ENCODE results near the gene FBXL16. TPM values are rescaled to one million over a fixed set of nuclear protein-coding genes. Genes with fewer than 3 reads are reported as not detected.

Gene FBXL16
- total and polyA plus RNA-seq, 2 of the 13 experiments (the other 11 are each of a cell fraction or from before 2014, with no cell fraction given) = 0.22 to 2.0 TPM

- Histone ChIP-seq H3K4me2 (ENCODE audit: low read depth, low read length) (peak overlapping the region; percentile 76), H3K9me3 (ENCODE audit: low read length) (no peaks in the 10 kb centered on the region), H3K9ac (ENCODE audit: insufficient read depth, low read depth, low read length) (peak overlapping the region; percentile 86), H3K79me2 (ENCODE audit: insufficient read depth, low read length) (no peaks in the 10 kb centered on the region), H3K4me3 (replicated peaks in 1 of 3; ENCODE audit: insufficient read depth in 1 of 3, low read depth in 2 of 3, low read length in 3 of 3) (peak overlapping the region; percentile 94 to 97 (median 95)), H3K27me3 (ENCODE audit: control insufficient read depth in 1 of 2, insufficient read depth in 2 of 2, low read length in 2 of 2) (no peaks in the 10 kb centered on the region), H2AFZ (ENCODE audit: low read length) (no peak overlapping the region), H4K20me1 (ENCODE audit: insufficient read depth, low read length) (no peaks in the 10 kb centered on the region), H3K36me3 (replicated peaks in 1 of 2; ENCODE audit: control insufficient read depth in 1 of 2, insufficient read depth in 2 of 2, low read length in 2 of 2) (peaks cover 0 to 17% of the 10 kb centered on the region in 2 experiments; a peak in 2 of 5 replicates), H3K27ac (ENCODE audit: extremely low read length, insufficient read depth, low read length) (peak overlapping the region; percentile 59), H3K4me1 (ENCODE audit: insufficient read depth, low read length) (peaks cover 18% of the 10 kb centered on the region)
- POLR2A ChIA-PET = interaction anchor here (0.9 to 3.3 kb wide), 7 partner anchors 10 to 48 kb away, joined by 3 to 22 read pairs (median 7); partner anchors contain the start of genes ANTKMT, CHTF18, METRN and MSLN
- CTCF ChIA-PET (ENCODE audit: low intra/inter-chr PET ratio, low total read pairs) = no interaction called here
- intact Hi-C loops (cut with micrococcal nuclease; ENCODE audit: unreplicated experiment) (no loop called here), in situ Hi-C loops (cut with HindIII; ENCODE audit: extremely low pct_ligation_motif_present, low pct_unique_long_range_greater_than_20kb) (loop anchor here (5.0 kb wide), 1 partner anchor 47 kb away; the partner anchor contains the start of genes CHTF18 and RPUSD1)
- BruUV-seq (replicated peaks) = no TSS peak
- peak; percentile 91 for FAIRE-seq
- DNase-seq (ENCODE audit: low spot score) = peak; percentile 61
- 71% methylated on average over 12 of the region's 38 CpGs for WGBS (ENCODE audit: low lambda C conversion rate)
- ATAC-seq = peak; percentile 71
- TF ChIP-seq ZSCAN30 (CRISPR knock-in tag; IDR thresholded peaks at IDR 0.05) (no peak), CEBPG (CRISPR knock-in tag; IDR thresholded peaks at IDR 0.05) (no peak), FOXK1 (CRISPR knock-in tag; IDR thresholded peaks at IDR 0.05; ENCODE audit: borderline replicate concordance, low read depth) (no peak), ZSCAN29 (CRISPR knock-in tag; conservative IDR thresholded peaks at IDR 0.05) (no peak), ZNF225 (CRISPR knock-in tag; IDR thresholded peaks at IDR 0.05) (no peak), ZHX1 (CRISPR knock-in tag; IDR thresholded peaks at IDR 0.05; ENCODE audit: low read depth) (peak; percentile 45; the same call in 1 of the 2 replicates), U2AF1 (optimal IDR thresholded peaks at IDR 0.05; ENCODE audit: low read depth, low read length) (no peak), ZNF713 (CRISPR knock-in tag; IDR thresholded peaks at IDR 0.05) (no peak), THAP7 (CRISPR knock-in tag; IDR thresholded peaks at IDR 0.05) (no peak), ZNF260 (CRISPR knock-in tag; IDR thresholded peaks at IDR 0.05; ENCODE audit: borderline replicate concordance, low read depth) (no peak), FOXA1 (IDR thresholded peaks at IDR 0.05) (no peak), FOXA1 (CRISPR knock-in tag; IDR thresholded peaks at IDR 0.05) (no peak), CBX1 (IDR thresholded peaks at IDR 0.05; ENCODE audit: low read depth) (no peak), MXD4 (CRISPR knock-in tag; IDR thresholded peaks at IDR 0.05) (no peak), YEATS4 (CRISPR knock-in tag; IDR thresholded peaks at IDR 0.05; ENCODE audit: borderline replicate concordance) (no peak), ZNF777 (CRISPR knock-in tag; IDR thresholded peaks at IDR 0.05) (0 out of 2 replicates have a peak, but pooled peaks have one; percentile 7), ATAD3A (CRISPR knock-in tag; IDR thresholded peaks at IDR 0.05) (no peak), NAIF1 (CRISPR knock-in tag; IDR thresholded peaks at IDR 0.05; ENCODE audit: borderline replicate concordance) (no peak)
These were observed 34.2 kb upstream of the FBXL16 start for GRCh38 chr16:739560-740458.
